ENCODE data around the gene VWA5B1.
A peak's percentile ranks its signal among the peaks of the same experiment; 100 is the strongest.

Gene VWA5B1

DNA sequence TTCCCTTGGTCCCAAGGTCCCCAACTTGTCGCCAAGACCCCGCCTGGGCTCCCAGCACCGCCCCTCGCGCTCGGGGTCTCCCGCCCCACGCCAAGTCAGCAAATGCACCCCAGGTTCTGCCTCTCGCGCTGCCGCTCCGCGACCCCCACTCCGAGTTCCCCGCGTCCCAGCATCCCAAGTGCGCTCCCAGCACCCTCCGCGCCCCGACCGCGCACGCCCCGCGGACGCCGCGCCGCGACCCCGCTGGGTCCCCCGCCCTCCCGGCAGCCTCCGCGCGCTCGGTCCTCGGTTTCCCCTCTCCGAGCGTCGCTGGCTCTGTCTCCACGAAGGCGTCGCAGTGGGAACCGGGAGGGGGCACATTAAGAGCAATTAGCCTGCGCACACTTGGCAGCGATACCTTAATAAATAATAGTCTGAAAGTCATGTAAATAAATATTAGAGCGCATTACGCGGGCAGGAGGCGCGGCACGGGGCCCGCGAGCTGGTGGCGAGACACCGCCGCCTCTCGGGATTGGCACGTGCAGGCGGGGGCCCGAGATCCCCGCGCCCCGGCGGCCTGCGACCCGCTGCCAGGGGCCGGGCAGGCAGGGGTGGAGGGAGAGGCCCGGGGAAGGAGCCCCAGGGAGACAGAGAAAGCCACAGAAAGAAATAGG, 75.9 kb downstream of the VWA5B1 start:
- DNase-seq (ENCODE audit: low spot score) = no peak

DNA sequence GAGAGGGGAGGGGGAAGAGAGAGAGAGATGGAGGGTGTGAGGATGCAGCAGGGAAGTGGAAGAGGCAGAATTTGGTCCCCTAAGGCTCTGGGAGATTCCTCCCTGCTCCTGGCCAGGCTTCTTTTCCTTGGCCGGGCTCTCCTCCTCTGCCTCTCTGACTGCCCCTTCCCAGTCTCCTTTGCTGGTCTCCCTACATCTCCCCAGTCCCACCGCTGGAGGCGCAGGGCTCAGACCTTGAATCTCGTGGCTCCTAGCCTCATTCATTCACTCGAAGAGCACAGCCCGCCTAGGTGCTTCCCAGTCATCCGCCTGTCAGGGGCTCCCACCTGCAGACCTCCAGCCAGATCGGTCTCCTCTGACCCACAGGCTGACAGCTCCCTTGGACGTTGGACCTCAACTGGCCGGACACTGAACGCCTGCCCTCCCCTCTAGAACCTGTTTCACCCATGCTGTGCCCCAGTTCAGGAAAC, 76.5 kb downstream of the VWA5B1 start:
- DNase-seq (ENCODE audit: low spot score) = peak; percentile 16

DNA sequence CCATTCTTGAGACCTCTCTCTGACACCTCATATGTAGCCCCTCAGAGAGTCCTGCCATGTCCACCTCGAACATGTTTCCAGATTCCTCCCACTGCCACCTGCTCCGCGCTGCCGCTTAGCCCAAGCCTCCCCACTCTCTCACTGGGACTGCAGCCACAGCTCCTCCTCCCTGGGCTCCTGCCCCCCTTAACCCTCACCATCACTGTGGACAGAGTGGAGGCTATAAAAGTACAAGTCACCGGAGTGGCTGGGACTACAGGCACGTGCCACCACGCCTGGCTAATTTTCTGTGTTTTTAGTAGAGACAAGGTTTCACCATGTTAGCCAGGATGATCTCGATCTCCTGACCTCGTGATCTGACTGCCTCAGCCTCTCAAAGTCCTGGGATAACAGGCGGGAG, 77.0 kb downstream of the VWA5B1 start:
- DNase-seq (ENCODE audit: low spot score) = no peak

DNA sequence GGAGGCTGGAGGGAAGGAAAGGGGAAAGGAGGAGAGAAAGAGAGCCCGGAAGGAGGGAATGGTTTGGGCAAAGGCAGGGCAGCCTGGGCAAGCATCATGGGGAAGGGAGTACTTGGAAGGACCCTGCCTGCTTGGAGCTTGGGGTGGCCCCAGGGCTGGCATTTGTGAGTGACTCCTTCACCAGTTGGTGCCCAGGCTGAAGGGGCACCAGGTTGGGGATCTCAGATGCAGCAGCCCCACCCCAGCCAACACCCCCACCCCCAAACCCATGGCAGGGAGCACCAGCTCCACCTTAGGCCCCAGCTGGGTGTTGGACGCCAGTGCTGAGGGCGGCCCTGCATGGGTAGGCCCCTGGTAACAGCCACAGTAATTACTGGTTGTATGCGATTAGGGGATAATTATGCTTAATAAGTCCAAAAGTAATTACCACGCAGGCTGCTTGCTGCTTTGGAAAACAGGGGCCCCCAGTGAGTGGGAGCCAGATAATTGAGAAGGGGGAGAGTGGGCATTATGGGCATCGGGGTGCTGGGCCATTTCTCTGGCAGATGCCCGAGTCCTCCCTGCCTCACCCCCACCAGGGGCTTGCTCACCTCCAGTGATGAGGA, 78.3 kb downstream of the VWA5B1 start:
- no peak for DNase-seq (ENCODE audit: low spot score)

DNA sequence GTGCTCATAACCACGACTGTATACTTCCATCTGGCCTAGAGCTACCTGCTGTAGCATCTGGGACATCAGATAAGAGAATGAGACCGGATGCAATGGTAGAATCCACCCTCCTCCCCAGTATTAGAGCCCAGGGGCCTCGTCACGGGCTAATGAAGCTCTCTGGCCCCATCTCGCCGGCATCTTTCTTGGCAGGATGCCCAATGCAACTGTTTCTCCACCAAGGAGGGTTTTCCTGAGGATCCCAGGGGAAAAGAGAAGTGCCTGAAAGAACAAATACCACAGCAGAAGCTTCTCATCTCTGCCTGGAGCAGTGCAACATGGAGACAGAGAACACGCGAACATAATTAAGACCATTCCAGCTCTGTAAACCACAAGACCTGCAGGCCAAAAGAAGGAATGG, 80.0 kb downstream of the VWA5B1 start:
- DNase-seq (ENCODE audit: low spot score) = no peak

DNA sequence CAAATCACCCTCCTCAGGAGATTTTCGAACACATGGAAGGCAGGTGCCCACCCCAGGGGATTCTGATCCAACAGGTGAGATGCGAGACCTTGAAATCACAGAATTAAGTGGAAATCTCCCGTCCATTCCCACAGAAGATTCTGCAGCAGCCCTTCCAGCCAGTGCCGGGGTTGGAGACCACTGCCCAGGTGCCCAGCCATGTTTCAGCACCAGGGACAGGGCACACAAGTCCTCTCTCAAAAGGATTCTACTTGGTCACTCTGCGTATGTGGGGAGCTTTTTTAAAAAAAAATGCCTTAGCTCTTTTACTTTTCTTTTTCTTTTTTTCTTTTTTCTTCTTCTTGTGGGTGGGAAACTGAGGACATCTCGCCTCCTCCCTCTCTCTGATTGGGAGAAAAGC, 80.7 kb downstream of the VWA5B1 start:
- no peak for DNase-seq (ENCODE audit: low spot score)

DNA sequence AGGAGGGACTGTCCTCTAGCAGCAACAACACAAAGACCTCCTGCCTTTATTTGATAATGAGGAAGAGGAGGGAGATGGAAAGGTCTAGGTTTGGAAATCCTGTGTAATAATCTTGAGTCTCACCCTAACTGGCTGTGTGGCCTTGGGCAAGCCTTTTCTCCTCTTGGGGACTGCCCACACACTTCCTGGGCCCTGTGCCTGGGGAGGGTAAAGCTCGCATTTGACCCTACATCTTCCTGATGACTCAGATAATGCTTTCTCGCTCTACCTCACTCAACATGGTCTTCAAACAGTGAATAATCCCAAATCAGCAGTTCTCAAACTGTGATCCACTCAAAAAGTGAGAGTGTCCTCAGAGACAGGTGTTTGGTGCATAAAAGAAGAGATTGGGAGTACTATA, 81.2 kb downstream of the VWA5B1 start:
- DNase-seq (ENCODE audit: low spot score) = no peak

DNA sequence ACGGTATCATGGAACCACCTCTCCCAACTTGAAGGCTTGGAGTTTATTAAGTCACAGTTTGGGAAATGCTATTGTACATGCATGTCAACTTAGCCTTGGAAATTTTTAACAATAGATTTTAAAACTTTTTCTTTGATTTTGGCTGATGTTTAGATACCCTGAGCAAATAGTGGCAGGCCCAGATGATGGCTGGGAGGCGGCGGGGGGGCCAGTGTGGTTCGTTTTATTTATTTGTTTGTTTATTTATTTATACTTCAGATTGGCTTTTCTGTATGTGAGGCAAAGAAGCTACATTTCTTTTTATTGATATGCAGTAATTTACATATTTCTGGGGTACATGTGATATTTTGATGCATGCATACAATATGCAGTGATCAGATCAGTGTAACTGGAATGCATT, 82.0 kb downstream of the VWA5B1 start:
- DNase-seq (ENCODE audit: low spot score) = no peak

DNA sequence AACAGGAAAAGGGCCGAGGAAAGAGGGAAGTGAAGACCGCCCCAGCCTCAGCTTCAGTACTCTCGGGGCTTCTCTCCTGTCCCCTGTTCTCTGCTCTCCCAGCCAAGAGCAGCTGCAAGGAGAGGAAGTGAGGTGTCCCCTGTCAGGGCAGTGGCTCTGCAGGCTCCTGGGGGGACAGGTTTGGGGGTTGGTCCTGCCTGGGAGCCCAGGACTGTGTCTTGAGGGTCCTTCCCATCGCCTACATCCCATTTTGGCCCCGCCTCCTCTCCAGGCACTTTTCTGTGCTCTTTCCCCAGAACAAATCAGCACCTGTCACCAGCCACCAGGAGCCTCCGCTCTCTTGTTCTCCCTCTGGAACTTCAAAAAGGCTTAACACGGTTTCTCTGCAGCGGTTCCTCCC, 82.6 kb downstream of the VWA5B1 start:
- DNase-seq (ENCODE audit: low spot score) = no peak

DNA sequence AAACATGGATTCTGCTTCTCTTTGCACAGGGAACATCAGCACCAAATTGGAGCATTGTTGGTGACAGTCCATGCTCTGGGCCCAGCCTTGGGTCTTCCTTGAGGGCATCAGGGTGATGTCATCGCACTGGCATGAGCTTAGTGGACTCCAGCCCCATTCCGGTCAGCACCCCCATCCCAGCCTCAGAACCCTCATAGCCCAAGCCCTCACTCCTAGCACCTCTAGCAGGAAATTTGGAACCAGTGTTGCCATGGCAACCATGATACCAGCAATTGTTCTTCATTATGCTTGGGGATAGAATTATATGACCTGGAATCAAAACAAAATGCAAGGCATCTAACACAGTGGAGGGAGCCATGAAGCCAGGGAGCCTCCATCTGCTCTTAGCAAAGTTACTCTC, 83.1 kb downstream of the VWA5B1 start:
- no peak for DNase-seq (ENCODE audit: low spot score)

DNA sequence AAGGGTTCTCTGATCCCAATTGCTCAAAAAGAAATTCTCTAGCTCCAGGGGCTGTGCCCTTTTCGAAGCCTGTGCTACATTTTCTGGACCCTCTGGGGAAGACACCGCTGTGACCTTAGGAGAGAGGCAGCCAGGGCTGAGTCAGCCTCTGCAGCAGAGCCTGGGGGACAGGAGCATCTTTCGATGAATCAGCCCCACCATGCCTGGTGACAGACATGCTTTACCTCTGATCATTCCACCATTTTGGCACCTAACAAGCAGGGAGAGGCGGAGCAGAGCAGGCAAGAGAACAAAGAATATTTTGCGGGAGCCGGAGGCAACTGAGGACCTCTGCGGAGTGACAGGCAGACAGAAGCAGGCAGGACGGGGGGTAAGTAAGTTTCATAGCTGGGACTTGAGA, 84.9 kb downstream of the VWA5B1 start:
- no peak for DNase-seq (ENCODE audit: low spot score)

DNA sequence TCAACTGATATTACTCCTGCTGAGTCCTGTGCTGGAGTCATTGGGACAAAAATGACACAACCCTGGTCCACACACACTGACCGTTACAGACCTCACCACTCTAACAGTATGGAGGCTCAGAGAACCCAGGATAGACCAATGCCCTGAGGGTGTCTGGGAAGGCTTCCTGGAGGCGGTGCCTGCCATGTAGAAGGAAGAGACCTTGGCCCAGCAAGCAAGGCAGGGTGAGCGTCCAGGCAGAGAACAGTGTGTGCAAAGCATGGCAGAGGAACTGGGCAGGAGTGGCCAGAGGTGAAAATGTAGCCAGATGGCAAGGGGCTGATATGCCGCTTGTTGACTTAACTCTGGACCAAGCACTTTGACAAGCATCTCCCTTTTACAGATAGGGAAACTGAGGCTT, 85.5 kb downstream of the VWA5B1 start:
- DNase-seq (ENCODE audit: low spot score) = no peak

DNA sequence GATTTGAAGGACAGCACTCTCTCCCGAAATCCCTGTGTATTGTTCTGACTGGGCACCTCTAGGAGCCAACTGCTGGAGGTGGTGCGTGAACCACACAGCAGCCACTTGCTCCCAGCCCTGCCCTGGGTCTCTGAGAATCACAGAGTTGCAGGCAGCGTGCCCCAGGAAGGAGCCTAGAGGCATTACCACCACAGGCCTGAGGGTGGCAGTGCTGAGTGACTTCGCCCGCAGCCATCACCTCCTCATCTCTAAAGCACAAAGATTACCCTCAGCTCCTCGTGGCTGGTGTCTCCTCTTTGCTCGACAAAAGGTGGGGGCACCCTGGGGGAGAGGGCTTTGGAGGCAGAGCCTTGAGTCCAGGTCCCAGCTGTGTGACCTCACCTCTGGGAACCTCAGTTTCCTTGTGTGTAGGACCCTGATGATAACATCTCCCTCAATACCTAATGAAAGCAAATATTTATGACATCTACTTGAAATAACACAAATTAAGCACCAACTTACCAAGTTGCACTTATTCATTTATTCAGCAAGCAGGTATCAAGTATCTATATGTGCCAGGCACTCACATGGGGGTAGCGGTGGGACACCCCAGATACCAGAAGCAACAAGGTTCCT, 86.3 kb downstream of the VWA5B1 start:
- DNase-seq (ENCODE audit: low spot score) = peak; percentile 38

DNA sequence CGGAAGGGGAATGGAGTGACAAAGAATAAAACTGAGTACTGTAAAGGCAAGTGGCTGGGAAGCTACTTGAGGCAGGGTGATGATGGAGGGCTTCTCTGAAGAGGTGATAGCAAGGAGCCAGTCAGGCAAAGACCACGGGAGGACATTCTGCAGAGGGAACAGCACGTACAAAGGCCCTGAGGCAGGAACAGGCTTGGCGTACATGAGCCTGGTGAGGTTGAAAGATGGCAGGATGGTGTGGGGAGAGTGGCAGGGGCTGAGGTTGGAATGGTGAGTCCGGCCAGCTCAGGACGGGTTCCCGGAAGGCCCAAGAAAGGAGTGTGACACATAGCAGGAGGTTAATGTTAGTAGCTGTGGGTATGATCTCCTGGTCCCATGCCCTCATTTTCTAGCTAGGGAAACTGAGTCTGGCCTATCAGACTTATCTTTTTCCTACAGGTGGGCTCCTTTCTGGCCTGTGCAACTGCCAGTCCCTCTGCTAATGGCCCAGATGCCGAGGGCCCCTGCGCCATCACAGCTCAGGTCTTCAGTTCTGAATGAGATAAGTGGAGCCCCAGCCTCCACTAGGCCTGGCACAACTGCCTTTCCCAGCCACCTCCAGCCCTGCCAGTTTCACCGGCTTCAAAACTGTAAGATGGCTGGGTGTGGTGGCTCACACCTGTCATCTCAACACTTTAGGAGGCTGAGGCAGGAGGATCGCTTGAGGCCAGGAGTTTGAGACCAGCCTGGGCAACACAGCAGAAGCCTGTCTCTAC, 87.0 kb downstream of the VWA5B1 start:
- DNase-seq (ENCODE audit: low spot score) = no peak

DNA sequence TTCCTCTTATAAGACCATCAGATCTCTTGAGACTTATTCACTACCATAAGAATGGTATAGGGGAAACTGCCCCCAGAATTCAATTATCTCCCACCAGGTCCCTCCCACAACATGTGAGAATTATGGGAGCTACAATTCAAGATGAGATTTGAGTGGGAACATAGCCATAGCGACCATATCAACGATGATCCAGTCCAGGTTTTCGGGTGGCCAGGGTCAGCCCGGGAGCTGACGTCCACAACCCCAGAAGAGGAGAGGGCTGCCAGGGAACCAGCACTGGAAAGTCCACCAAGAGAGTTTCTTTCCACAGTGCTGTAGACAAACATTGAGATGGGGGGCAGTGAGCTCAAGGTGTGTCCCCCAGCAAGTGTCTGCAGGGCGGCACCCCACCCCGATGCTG, 88.4 kb downstream of the VWA5B1 start:
- DNase-seq (ENCODE audit: low spot score) = no peak

DNA sequence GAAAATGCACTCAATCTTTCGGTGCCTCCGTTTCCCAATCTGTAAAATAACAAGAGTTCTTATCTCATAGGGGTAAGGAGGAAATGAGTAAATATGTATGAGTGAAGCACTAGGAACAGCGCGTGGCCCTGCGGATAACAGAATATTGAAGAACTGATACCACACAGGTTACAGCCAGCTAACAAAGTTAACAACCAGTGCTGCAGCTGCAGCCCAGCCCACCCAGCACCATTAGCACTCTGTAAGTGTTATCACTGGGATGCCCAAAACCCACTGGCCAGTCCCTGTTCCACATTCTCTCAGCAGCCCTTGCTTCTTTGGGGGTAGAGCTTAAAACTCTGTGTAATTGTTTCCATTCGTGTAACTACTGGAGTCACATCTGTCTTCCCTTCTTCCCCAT, 89.5 kb downstream of the VWA5B1 start:
- DNase-seq (ENCODE audit: low spot score) = no peak

DNA sequence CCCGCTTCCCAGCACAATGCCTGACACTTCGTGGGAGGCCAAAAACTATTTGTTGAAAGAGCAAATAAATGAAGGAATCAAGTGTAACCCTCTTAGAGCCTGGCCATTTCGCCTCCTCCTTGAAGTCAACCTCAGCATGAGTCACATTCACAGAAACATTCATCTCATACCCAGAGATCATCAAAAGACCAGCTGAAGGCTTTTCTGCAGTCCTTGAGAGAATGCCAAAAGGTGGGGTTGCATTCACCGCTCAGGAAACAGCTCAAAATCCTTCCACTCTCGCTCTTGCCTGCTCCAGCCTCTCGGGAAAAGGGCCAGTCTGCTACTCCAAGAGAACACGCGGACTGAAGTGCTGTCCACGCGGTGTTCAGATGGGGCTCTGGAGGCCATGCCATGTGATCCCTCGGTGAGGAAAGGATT, 90.0 kb downstream of the VWA5B1 start:
- DNase-seq (ENCODE audit: low spot score) = peak; percentile 71

DNA sequence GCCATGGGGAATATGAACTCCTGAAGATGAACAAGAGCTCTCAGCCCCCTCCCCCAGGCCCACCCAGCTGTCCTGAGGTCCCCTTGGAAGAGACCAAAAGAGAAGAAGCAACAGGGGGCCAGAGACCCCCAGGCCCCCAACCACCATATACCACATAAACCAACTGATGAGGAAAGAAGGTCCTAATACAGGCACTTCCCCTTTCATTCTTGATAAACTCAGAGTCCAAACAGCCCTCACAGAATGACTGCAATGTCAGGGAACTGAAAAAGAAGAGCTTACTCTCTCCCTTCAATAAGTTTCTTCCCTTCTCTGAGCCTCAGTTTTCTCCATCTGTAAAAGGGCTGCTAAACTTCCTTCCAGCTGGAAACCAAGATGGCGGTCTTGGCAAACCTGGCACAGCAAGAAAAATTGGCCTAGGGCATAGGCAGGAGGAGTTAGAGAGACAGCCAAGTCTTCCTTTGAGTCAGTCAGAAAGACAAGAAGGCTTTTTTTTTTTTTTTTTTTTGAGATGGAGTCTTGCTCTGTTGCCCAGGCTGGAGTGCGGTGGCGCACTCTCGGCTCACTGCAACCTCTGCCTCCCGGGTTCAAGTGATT, 90.5 kb downstream of the VWA5B1 start:
- DNase-seq (ENCODE audit: low spot score) = peak; percentile 45

DNA sequence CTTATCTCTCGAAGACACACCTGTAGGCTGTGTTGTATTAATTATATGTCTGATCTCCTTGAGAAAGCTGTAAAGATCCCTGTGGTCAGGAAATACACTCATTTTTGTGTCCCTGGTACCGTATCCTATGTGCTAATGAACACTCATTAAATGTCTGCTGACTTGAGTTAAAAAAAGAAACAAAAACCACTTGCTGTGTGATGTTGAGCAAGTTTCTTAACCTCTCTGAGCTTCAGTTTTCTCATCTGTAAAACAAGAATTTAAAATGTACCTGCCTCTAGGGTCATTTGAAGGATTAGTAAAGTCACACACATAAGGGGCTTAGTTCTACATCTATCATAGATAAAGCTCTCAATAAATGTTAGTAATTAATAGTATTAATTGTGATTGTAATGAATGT, 91.3 kb downstream of the VWA5B1 start:
- DNase-seq (ENCODE audit: low spot score) = no peak

DNA sequence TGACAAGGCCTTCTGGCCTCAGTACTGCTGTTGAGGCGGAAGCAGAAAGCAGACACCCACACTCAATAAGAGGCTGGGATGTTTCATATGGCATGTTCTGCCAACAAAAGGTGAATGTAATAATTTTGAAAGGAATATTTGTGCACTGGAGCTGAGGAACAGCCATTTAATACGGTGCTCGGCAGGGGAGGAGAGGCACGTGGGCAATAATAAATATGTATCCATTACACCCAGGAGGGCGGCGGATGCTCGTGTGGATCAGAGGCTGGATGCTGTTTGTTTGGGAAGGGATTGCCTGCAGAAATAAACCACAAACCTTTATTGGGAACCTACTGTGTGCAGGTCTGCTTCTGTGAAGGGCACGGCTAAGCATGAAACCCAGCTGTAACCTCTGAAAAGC, 92.0 kb downstream of the VWA5B1 start:
- DNase-seq (ENCODE audit: low spot score) = no peak

DNA sequence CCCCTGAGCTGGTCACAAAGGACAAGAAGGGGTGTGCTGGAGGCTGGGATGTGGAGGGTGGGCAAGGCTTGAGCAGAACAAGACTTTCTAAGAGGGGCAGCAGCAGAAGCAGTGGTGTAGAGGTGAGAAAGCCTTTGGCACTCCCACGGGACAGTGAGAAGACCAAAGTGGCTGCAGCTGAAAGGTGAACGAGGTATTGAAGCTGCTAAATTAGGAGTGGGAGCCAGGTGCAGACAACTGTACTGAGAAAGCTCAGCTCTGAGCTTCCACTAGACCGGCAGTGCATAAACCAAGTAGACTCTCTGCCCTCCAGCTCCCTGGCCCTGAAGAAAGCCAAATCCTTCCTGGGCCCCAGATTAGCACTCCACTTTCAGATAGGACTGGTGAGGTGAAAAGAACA, 93.0 kb downstream of the VWA5B1 start:
- no peak for DNase-seq (ENCODE audit: low spot score)

DNA sequence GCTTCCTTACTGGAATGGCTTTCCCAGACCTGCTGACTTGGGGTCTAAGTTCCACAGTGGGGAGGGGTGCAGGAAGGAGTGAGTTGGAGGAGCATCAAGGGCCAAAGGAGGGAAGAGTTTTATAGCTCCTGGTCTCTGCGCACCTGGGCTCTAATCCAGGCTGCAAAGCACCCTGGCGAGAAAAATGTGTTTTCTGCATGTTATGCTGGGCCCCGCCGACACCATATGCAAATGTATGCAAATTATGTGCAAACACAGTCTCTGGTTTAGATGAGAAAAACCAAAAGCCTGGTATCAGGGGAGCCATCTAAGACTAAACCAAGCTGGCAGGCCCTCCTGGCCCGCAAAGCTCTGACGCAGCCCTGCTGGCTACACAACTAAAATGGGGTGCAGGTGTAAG, 95.0 kb downstream of the VWA5B1 start:
- no peak for DNase-seq (ENCODE audit: low spot score)

All from globus pallidus (tissue), 1 donor.